GM20000 (cell line): ENCODE measurements around the gene LEP.

Experiments used
- DNase-seq: peaks from one replicate; pipeline ENCODE4 v3.0.0; 2012; ENCODE audit warnings: low spot score
- TF ChIP-seq, protein P1 (sequence below): IDR thresholded peaks from 2 replicates; pipeline ENCODE4 v1.5.1; 2012; ENCODE audit warnings: mild to moderate bottlenecking, control low read depth; ENCODE audit errors: extremely low read depth, missing control alignments

Gene LEP

DNA sequence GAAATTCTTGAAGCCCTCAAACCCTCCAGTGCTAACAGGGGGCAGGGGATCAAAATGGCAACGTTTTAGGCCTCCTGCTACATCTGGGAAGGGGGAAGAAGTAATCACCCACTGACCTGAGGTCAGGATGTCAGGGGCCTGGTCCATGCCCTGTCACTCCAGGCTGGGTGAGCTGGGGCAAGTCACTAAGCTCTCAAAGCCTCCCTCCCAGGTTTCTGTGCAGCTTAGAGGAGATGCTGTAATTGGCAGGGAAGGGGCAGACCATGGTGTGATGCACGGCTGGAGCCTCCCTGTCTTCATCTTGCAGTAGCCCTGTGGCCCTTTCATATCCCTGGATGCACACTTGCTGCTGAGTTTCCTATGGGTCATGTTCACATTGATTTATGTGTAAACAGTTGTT is 27.2 kb downstream of the LEP start:
- DNase-seq, result no peak
- TF ChIP-seq, protein P1, sequence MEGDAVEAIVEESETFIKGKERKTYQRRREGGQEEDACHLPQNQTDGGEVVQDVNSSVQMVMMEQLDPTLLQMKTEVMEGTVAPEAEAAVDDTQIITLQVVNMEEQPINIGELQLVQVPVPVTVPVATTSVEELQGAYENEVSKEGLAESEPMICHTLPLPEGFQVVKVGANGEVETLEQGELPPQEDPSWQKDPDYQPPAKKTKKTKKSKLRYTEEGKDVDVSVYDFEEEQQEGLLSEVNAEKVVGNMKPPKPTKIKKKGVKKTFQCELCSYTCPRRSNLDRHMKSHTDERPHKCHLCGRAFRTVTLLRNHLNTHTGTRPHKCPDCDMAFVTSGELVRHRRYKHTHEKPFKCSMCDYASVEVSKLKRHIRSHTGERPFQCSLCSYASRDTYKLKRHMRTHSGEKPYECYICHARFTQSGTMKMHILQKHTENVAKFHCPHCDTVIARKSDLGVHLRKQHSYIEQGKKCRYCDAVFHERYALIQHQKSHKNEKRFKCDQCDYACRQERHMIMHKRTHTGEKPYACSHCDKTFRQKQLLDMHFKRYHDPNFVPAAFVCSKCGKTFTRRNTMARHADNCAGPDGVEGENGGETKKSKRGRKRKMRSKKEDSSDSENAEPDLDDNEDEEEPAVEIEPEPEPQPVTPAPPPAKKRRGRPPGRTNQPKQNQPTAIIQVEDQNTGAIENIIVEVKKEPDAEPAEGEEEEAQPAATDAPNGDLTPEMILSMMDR, result no peak

DNA sequence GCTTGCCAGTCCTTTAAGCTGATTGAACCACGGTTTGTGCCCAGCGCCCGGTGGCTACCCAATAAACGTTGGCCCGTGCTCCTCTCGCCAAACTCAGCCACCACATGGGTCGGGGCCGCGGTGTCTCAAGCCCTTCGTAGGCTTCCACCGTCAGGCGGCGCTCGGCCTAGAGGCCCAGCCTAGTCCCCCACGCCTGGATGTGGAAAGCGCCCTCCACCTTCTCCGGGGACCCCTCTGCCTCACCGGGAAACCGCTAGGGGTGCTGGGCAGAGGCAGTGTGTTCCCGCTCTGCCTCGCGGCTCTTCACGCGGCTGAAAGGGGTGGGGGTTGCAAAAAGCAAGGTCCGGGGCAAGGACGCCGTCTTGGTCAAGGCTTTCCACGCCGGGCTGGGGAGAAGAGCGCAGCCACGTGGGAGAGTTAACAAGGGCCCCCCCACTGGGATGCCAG is 29.8 kb downstream of the LEP start:
- TF ChIP-seq, protein P1, result no peak
- no peak for DNase-seq

DNA sequence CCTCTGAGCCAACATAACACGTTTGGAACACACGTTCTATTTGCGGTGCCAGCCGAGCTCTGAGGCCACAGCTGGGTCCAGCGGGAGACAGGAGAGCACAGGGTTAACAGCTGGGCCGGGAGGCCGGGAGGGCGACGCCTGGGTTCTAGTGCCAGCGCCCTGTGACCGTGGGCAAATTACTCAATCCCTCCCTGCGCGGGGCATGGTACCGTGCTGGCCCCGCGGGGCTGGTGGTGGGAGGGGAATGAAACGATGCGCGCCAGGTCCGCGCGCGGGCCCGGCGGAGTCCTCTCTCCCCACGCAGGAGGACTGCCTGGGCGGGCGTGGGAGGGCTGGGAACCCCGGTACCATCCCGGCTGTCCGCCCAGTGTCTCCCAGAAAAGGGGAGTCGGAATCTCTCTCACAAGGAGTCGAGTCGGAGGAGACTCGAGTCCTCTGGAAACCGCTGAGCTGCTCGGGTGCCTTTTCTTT is 30.4 kb downstream of the LEP start:
- TF ChIP-seq, protein P1, result no peak
- no peak for DNase-seq

DNA sequence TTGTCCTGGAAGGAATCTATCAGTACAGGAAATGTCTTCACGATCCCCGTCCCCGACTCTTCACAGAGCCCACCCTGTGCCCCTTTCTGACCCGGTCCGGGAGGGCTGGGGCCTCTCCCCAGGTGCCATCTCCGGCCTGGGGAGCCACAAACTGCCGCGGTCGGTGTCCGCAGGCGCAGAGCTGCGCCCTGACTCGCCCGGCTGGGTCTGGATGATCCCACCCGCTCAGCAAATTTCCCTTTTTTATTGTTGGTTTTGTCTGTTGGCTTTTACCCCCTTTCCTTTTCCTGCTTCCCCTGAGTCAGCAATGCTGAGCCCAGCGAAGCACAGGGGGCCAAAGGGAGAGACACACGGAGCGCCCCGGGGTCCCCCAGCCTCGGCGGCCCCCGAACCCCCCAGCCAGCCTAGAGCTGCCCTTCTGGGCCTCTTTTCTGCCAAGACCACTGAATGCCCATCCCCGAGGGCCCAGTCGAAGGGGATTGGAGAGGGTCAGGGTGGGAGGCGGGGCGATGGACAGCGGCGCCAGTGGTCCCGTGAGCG is 30.9 kb downstream of the LEP start:
- TF ChIP-seq, protein P1, result no peak

DNA sequence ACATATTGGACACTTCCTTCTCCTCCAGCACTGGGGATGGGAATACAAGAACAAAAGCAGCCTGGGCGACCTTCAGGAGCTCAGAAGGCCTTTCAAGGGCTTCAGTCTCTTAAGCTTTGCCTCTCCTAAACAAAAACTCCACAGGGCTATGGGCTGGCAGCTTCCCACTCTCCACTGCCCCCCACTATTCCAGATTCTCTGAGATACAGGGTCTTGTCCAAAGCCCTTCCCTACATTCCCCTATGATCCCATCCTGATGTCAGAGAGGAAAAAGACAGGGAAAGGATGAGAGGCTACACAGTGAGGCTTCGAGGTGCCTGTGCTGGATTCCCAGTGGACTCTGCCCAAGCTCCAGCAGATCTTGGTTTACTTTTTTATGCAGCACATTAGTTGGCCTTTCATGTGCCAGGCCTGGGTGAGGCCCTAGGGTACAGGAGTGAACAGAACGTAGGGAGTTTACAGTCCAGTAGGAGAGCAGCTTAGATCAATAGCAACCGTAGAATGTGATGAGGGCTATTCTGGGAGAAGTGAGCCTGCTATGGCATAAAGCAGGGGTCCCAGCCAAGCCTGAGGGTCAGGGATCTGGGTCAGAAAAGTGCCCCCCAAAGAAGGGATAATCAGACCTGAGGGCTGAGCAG is 33.3 kb downstream of the LEP start:
- no peak for DNase-seq
- TF ChIP-seq, protein P1, result no peak

More for the DNA sequence above, 30.9 kb downstream of the LEP start:
- no peak for DNase-seq

DNA sequence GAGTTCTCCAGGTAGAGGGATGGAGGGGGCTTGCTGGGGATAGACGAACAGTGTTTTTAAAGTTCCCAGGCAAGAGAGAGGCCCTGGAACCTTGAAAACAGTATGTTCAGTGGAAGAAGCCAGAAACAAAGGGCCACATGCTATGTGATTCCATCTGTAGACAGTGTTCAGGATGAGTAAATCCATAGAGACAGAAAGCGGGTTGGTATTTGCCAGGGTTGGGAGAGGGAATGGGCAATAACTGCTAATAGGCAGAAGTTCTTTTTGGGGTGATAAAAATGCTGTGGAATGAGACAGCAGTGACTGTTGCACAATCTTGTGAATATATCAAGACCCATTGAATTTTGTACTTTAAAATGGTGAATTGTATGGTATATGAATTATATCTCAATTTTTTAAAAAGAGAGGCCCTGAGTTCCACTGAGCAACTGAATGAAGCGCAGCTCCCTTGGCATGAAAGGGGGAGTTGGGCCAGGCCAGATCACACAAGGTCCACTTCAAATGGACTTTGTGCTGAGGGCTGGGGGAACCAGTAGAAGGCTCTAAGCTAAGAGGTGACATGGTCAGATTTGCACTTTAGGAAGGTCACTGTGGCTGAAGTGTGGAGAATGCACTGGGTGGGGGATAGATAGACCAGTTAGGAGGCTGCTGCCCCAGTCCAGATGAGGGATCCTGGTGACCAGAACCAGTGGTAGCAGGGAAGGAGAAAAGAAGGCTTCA is 34.0 kb downstream of the LEP start:
- TF ChIP-seq, protein P1, result no peak
- no peak for DNase-seq

DNA sequence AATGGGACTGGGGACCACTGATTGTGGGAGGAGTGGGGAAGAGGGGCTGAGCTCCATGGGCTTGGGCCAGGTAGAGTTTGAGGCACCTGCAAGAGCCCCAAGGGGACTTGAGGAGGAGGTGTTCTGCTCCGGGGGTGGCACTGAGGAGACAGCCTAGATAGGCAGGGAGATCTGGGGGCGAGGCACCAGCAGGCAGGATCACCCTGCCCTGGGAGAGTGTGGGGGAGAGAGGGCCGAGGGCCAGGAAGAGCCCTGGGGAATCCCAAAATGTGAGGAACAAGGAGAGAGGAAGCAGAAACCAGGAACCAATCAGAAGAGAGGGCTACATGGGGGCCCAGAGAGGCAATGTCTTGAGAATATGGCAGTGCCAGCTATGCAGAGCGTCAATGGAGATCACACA is 34.6 kb downstream of the LEP start:
- no peak for DNase-seq
- TF ChIP-seq, protein P1, result no peak
